Neuron (in vitro differentiated cells): ENCODE data around the gene PLEKHM1.

Experiments
- H2AFZ ChIP-seq: one replicate; pipeline ENCODE4 v1.6.1; 2013; ENCODE audit warnings: low read depth, mild to moderate bottlenecking, inconsistent platforms, low read length, moderate library complexity
- H3K27me3 ChIP-seq: one replicate; pipeline ENCODE4 v1.6.1; 2013; ENCODE audit warnings: low read length; ENCODE audit not compliant: insufficient read depth
- H3K36me3 ChIP-seq: one replicate; pipeline ENCODE4 v1.6.1; 2013; ENCODE audit warnings: low read length; ENCODE audit not compliant: insufficient read depth
- H3K4me1 ChIP-seq: one replicate; pipeline ENCODE4 v1.6.1; 2013; ENCODE audit warnings: low read length; ENCODE audit not compliant: insufficient read depth
- H3K4me3 ChIP-seq: 2 replicates; pipeline ENCODE4 v1.5.1; 2013; ENCODE audit warnings: mild to moderate bottlenecking, low read length, moderate library complexity
- H3K9me3 ChIP-seq: one replicate; pipeline ENCODE4 v1.6.1; 2013; ENCODE audit warnings: low read length

Gene PLEKHM1

DNA sequence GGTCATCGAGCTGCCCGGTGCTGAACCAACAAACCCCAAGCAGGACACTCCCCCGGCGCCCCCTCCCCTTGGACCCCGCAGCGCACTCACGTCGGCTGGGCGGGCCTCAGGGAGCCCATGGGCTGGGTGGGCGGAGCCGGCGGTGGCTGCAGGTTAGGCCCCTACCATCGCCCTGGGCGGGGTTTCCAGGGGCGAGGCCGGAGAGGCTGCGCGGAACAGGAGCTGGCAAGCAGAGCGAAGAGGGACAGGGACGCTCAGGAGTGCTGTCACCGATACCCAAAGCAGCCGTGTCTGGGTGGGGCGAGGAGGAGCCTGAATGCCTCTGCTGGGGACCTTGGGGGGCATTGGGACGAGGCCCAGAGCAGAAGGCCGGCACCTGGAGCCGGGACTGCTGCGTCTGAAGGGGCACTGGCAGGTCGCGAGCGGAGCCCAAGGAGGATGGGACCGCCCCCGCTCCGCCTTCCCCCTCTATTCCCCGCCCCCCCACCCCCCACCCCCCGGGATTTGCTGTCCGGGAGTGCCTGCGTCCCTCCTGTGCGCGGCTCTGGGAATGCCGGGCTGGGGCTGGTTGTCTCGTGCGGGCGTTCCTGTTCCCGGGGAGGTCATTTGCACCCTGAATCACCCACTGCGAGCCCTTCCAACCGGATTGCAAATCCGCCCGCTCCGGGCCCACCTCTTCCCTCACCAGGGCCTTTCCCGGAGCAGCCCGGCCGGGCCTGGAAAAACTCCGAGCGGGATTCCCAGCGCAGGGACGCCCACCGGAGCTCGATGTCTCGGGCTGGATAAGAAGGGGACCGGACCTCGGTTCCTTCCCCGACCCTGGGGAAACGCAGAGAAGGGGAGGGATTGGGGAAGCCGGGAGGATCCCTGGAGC is 58.8 kb downstream of the PLEKHM1 start:
- H3K4me3 ChIP-seq = peak overlapping the region; percentile 48
- H2AFZ ChIP-seq = peak overlapping the region; percentile 27
- no peaks in the 10 kb centered on the region for H3K9me3 ChIP-seq
- peaks cover 7% of the 10 kb centered on the region for H3K36me3 ChIP-seq
- H3K27me3 ChIP-seq = peaks cover 56% of the 10 kb centered on the region
- H3K4me1 ChIP-seq = peaks cover 22% of the 10 kb centered on the region

GRCh38 chr17:45430738-45431530 is 59.6 kb downstream of the PLEKHM1 start:
- Histone ChIP-seq H3K36me3 (no peaks in the 10 kb centered on the region), H3K4me1 (peaks cover 22% of the 10 kb centered on the region), H3K4me3 (peak overlapping the region; percentile 48), H3K9me3 (no peaks in the 10 kb centered on the region), H3K27me3 (peaks cover 63% of the 10 kb centered on the region), H2AFZ (no peak overlapping the region)

- Histone ChIP-seq H3K27me3 (peaks cover 63% of the 10 kb centered on the region), H3K4me1 (peaks cover 25% of the 10 kb centered on the region), H3K9me3 (no peaks in the 10 kb centered on the region), H3K36me3 (no peaks in the 10 kb centered on the region), H3K4me3 (no peak overlapping the region), H2AFZ (no peak overlapping the region)
These were observed 60.3 kb downstream of the PLEKHM1 start for GRCh38 chr17:45430006-45430737.

- no peaks in the 10 kb centered on the region for H3K36me3 ChIP-seq
- no peak overlapping the region for H2AFZ ChIP-seq
- no peaks in the 10 kb centered on the region for H3K9me3 ChIP-seq
- H3K27me3 ChIP-seq = peaks cover 63% of the 10 kb centered on the region
- H3K4me1 ChIP-seq = peaks cover 26% of the 10 kb centered on the region
- H3K4me3 ChIP-seq = no peak overlapping the region
These were observed 61.0 kb downstream of the PLEKHM1 start for GRCh38 chr17:45429339-45430005.

- Histone ChIP-seq H3K9me3 (no peaks in the 10 kb centered on the region), H3K27me3 (peaks cover 63% of the 10 kb centered on the region), H3K36me3 (no peaks in the 10 kb centered on the region), H3K4me3 (no peak overlapping the region), H3K4me1 (peaks cover 26% of the 10 kb centered on the region), H2AFZ (no peak overlapping the region)
These were observed 61.6 kb downstream of the PLEKHM1 start for GRCh38 chr17:45428931-45429338.

- Histone ChIP-seq H3K4me3 (no peak overlapping the region), H3K27me3 (peaks cover 59% of the 10 kb centered on the region), H3K4me1 (peaks cover 26% of the 10 kb centered on the region), H2AFZ (no peak overlapping the region), H3K36me3 (no peaks in the 10 kb centered on the region), H3K9me3 (no peaks in the 10 kb centered on the region)
These were observed 62.4 kb downstream of the PLEKHM1 start for GRCh38 chr17:45428050-45428617.

GRCh38 chr17:45427181-45427835 is 63.2 kb downstream of the PLEKHM1 start:
- H3K4me3 ChIP-seq = no peak overlapping the region
- H2AFZ ChIP-seq = no peak overlapping the region
- H3K27me3 ChIP-seq = peaks cover 55% of the 10 kb centered on the region
- H3K4me1 ChIP-seq = peaks cover 25% of the 10 kb centered on the region
- H3K9me3 ChIP-seq = no peaks in the 10 kb centered on the region
- no peaks in the 10 kb centered on the region for H3K36me3 ChIP-seq

DNA sequence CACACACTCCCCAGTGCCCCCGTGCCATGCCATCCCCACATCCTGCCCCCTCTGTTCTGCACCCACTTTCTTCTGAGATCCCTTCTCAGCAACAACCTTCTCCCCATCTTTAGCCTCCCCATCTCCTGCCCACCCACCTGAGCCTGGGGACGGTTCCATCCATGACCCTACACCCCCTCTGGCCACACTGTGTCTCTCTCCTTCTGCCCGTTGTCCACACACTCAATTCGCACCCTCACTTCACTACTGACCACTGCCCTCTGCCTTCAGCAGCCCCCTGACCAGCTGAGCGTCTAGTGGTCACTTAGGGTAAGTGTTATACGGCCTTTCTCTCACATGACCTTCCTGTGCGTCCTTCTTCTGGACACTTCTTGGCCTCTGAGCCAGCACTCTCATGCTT is 64.0 kb downstream of the PLEKHM1 start:
- H3K36me3 ChIP-seq = no peaks in the 10 kb centered on the region
- peaks cover 21% of the 10 kb centered on the region for H3K4me1 ChIP-seq

GRCh38 chr17:45425984-45426413 is 64.5 kb downstream of the PLEKHM1 start:
- Histone ChIP-seq H2AFZ (no peak overlapping the region), H3K27me3 (peaks cover 45% of the 10 kb centered on the region), H3K9me3 (no peaks in the 10 kb centered on the region), H3K4me1 (peaks cover 18% of the 10 kb centered on the region), H3K36me3 (no peaks in the 10 kb centered on the region), H3K4me3 (peak overlapping the region; percentile 51)

More for the DNA sequence above, 64.0 kb downstream of the PLEKHM1 start:
- Histone ChIP-seq H3K27me3 (peaks cover 50% of the 10 kb centered on the region), H3K4me3 (no peak overlapping the region), H2AFZ (no peak overlapping the region), H3K9me3 (no peaks in the 10 kb centered on the region)

GRCh38 chr17:45425125-45425983 is 65.2 kb downstream of the PLEKHM1 start:
- peaks cover 18% of the 10 kb centered on the region for H3K4me1 ChIP-seq
- no peaks in the 10 kb centered on the region for H3K9me3 ChIP-seq
- H3K36me3 ChIP-seq = no peaks in the 10 kb centered on the region
- H2AFZ ChIP-seq = peak overlapping the region; percentile 76
- peaks cover 38% of the 10 kb centered on the region for H3K27me3 ChIP-seq
- H3K4me3 ChIP-seq = peak overlapping the region; percentile 51

DNA sequence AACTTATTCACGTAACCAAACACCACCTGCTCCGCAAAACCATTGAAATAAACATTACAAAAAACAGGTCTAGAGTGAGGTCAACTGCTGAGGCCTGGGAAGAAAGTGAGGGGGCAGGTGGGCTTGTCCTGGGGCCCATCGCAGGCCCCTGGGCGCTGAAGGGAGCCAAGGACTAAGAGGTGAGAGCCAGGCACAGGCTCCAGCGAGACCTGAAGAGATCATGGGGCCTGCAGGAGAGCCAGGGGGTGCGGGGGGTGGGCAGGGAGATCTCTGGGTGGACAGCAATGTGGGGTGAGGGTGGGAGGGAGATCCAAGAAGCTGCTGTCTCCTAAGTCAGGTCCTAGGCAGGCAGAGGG is 65.8 kb downstream of the PLEKHM1 start:
- H3K27me3 ChIP-seq = peaks cover 32% of the 10 kb centered on the region
- H2AFZ ChIP-seq = no peak overlapping the region
- no peaks in the 10 kb centered on the region for H3K9me3 ChIP-seq
- peaks cover 18% of the 10 kb centered on the region for H3K4me1 ChIP-seq
- no peaks in the 10 kb centered on the region for H3K36me3 ChIP-seq
- no peak overlapping the region for H3K4me3 ChIP-seq
